Breast epithelium (tissue), 4 donors: ENCODE data around the gene BAZ2B. TPM values are rescaled to one million over a fixed set of nuclear protein-coding genes. Genes with fewer than 3 reads are reported as not detected.

Source experiments
- DNase-seq, 2 donors: peaks; one replicate each; pipeline ENCODE4 v3.0.0-alpha.2; 2019; ENCODE audit warnings: low spot score in 2 of 2
- H3K27ac ChIP-seq, 2 donors: fragments of 200-600 bp; sonication (generic) in 1 of 2; one replicate each; pipeline ENCODE4 v1.5.1; 2016 to 2019; ENCODE audit warnings: mild to moderate bottlenecking in 1 of 2
- H3K27me3 ChIP-seq, 2 donors: fragments of 200-600 bp; sonication (generic) in 1 of 2; one replicate each; pipeline versions ENCODE4 v1.5.1 to v1.6.0; 2017 to 2019; ENCODE audit warnings: control low read depth in 1 of 2, mild to moderate bottlenecking in 1 of 2
- H3K36me3 ChIP-seq: fragments of 200-600 bp; one replicate; pipeline ENCODE4 v1.5.1; 2019
- H3K4me1 ChIP-seq, 2 donors: fragments of 200-600 bp; sonication (generic); one replicate each; pipeline ENCODE4 v1.5.1; 2016 to 2019; ENCODE audit warnings: control low read depth in 1 of 2
- H3K4me3 ChIP-seq, 3 donors: fragments of 200-600 bp; sonication (generic); 1 replicate in 2 of 3; 2 replicates in 1 of 3; pipeline ENCODE4 v1.5.1; 2016 to 2019; ENCODE audit warnings: mild to moderate bottlenecking in 3 of 3, moderate library complexity in 2 of 3
- H3K9me3 ChIP-seq, 2 donors: fragments of 200-600 bp; sonication (generic) in 1 of 2; one replicate each; pipeline ENCODE4 v1.5.1; 2016 to 2019; ENCODE audit warnings: control low read depth in 1 of 2
- CTCF ChIP-seq, 3 donors: fragments of 450-650 bp; IDR thresholded peaks; one replicate each; pipeline ENCODE4 v1.5.1; 2016 to 2017; ENCODE audit warnings: antibody characterized with exemption in 3 of 3, mild to moderate bottlenecking in 3 of 3, moderate library complexity in 3 of 3
- POLR2A ChIP-seq: fragments of 450-650 bp; IDR thresholded peaks from one replicate; pipeline ENCODE4 v1.6.1; 2016; ENCODE audit warnings: antibody characterized with exemption, mild to moderate bottlenecking, moderate library complexity
- POLR2AphosphoS5 ChIP-seq, 3 donors: sonication (generic); formaldehyde crosslinking; IDR thresholded peaks; one replicate each; pipeline ENCODE4 v1.6.1; 2017; ENCODE audit warnings: antibody characterized with exemption in 3 of 3
- intact Hi-C: fragments of 100-400 bp; cut with DNase I; formaldehyde crosslinking; loops from one replicate; pipeline ENCODE4 v1.15.1; 2023; ENCODE audit warnings: low total_unique reads
- total RNA-seq, 3 donors: library from RNA; depleted of rRNA; stranded (reverse); fragments of >200 nt; gene quantifications; one replicate each; pipeline ENCODE4 v1.1.0, GENCODE V29; 2016

The BAZ2B gene
- total RNA-seq, 3 donors from 2014 or later, result 86.1 to 250 (median 143) TPM

- intact Hi-C loops, result no loop called here
- Histone ChIP-seq H3K4me1 (no peaks in the 10 kb centered on the region), H3K27me3 (no peaks in the 10 kb centered on the region), H3K4me3 (no peak overlapping the region), H3K27ac (no peak overlapping the region), H3K9me3 (no peaks in the 10 kb centered on the region), H3K36me3 (no peaks in the 10 kb centered on the region)
- DNase-seq, result no peak
- TF ChIP-seq CTCF (IDR thresholded peaks at IDR 0.05) (no peak), POLR2A (no peak), POLR2AphosphoS5 (IDR thresholded peaks at IDR 0.05) (no peak)
Observed at GRCh38 chr2:159441182-159441581, 175.2 kb downstream of the BAZ2B start.

- H3K27me3 ChIP-seq, result no peaks in the 10 kb centered on the region
- intact Hi-C loops, result no loop called here
- no peaks in the 10 kb centered on the region for H3K36me3 ChIP-seq
- no peak for DNase-seq
- no peak overlapping the region for H3K4me3 ChIP-seq
- no peak overlapping the region for H3K27ac ChIP-seq
- no peaks in the 10 kb centered on the region for H3K9me3 ChIP-seq
- no peaks in the 10 kb centered on the region for H3K4me1 ChIP-seq
- TF ChIP-seq CTCF (IDR thresholded peaks at IDR 0.05), result no peak
Observed at GRCh38 chr2:159439421-159439820, 176.9 kb downstream of the BAZ2B start.

- H3K36me3 ChIP-seq, result no peaks in the 10 kb centered on the region
- no peak for DNase-seq
- no peaks in the 10 kb centered on the region for H3K27me3 ChIP-seq
- intact Hi-C loops, result no loop called here
- TF ChIP-seq POLR2AphosphoS5 (IDR thresholded peaks at IDR 0.05) (no peak), POLR2A (no peak), CTCF (IDR thresholded peaks at IDR 0.05) (no peak)
- H3K4me1 ChIP-seq, result no peaks in the 10 kb centered on the region
- H3K4me3 ChIP-seq, result no peak overlapping the region
- H3K9me3 ChIP-seq, result no peaks in the 10 kb centered on the region
- H3K27ac ChIP-seq, result no peak overlapping the region
Observed at GRCh38 chr2:159438720-159439353, 177.5 kb downstream of the BAZ2B start.

- Histone ChIP-seq H3K4me1 (no peaks in the 10 kb centered on the region), H3K9me3 (no peaks in the 10 kb centered on the region), H3K4me3 (no peak overlapping the region), H3K27ac (no peak overlapping the region), H3K36me3 (no peaks in the 10 kb centered on the region), H3K27me3 (no peaks in the 10 kb centered on the region)
- no peak for DNase-seq
- intact Hi-C loops, result no loop called here
- TF ChIP-seq POLR2AphosphoS5 (IDR thresholded peaks at IDR 0.05), result no peak
- no peak for TF ChIP-seq CTCF (IDR thresholded peaks at IDR 0.05)
- TF ChIP-seq POLR2A, result no peak
Observed at GRCh38 chr2:159438284-159438683, 178.1 kb downstream of the BAZ2B start.

GRCh38 chr2:159432610-159433009 lies 183.7 kb downstream of the BAZ2B start:
- Histone ChIP-seq H3K4me3 (no peak overlapping the region), H3K27me3 (no peaks in the 10 kb centered on the region), H3K9me3 (no peaks in the 10 kb centered on the region), H3K27ac (no peak overlapping the region), H3K4me1 (no peaks in the 10 kb centered on the region), H3K36me3 (peaks cover 7% of the 10 kb centered on the region)
- TF ChIP-seq POLR2A (no peak), POLR2AphosphoS5 (IDR thresholded peaks at IDR 0.05) (no peak), CTCF (IDR thresholded peaks at IDR 0.05) (no peak)
- no peak for DNase-seq
- intact Hi-C loops, result no loop called here
